H1 (cell line): ENCODE measurements around the gene EPM2A.

Source experiments
- CREB1 ChIP-seq: IDR thresholded peaks from 2 replicates; pipeline ENCODE4 v1.6.1; 2012; ENCODE audit warnings: inconsistent platforms
- EZH2 ChIP-seq: fragments of 200-600 bp; sonication (generic); IDR thresholded peaks from 2 replicates; pipeline ENCODE4 v1.7.1; 2012; ENCODE audit warnings: low read depth, mild to moderate bottlenecking, moderate library complexity, low read length, inconsistent platforms; ENCODE audit not compliant: severe bottlenecking
- POLR2A ChIP-seq, 2 experiments: IDR thresholded peaks; 1 replicate in 1 of 2; 2 replicates in 1 of 2; pipeline ENCODE4 v1.6.1; 2011; ENCODE audit warnings: low read depth in 2 of 2, low read length in 2 of 2, mild to moderate bottlenecking in 2 of 2; ENCODE audit errors: control extremely low read depth in 1 of 2
- TF ChIP-seq, protein P1 (sequence below), 3 experiments: IDR thresholded peaks; 1 replicate in 2 of 3; 2 replicates in 1 of 3; pipeline versions ENCODE4 v1.5.1 to v1.6.1; 2011; ENCODE audit warnings: low read length in 3 of 3, mild to moderate bottlenecking in 3 of 3, inconsistent platforms in 2 of 3, low read depth in 1 of 3, moderate library complexity in 1 of 3; ENCODE audit not compliant: insufficient read depth in 1 of 3; ENCODE audit errors: control extremely low read depth in 1 of 3

DNA sequence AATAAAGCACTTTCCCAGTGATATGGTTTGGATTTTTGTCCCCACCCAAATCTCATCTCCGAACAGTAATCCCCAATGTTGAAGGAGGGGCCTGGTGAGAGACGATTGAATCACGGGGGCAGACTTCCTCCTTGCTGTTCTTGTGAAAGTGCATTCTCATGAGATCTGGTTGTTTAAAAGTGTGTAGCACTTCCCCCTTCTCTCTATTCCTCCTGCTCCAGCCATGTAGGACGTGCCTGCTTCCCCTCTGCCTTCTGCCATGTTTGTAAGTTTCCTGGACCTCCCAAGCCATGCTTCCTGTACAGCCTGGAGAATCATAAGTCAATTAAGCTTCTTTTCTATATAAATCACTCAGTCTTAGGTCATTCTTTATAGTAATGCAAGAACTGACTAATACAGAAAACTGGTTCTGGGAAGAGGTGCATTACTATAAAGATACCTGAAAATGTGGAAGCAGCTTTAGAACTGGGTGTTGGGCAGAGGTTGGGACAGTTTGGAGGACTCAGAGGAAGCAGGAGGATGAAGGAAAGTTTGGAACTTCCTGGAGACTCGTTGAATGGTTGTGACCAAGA, 7.4 kb downstream of the EPM2A start:
- TF ChIP-seq EZH2 (no peak), CREB1 (no peak), POLR2A (IDR thresholded peaks at IDR 0.05; ENCODE audit: control extremely low read depth in 1 of 2, low read depth in 2 of 2, low read length in 2 of 2) (no peak)
- TF ChIP-seq, protein P1, sequence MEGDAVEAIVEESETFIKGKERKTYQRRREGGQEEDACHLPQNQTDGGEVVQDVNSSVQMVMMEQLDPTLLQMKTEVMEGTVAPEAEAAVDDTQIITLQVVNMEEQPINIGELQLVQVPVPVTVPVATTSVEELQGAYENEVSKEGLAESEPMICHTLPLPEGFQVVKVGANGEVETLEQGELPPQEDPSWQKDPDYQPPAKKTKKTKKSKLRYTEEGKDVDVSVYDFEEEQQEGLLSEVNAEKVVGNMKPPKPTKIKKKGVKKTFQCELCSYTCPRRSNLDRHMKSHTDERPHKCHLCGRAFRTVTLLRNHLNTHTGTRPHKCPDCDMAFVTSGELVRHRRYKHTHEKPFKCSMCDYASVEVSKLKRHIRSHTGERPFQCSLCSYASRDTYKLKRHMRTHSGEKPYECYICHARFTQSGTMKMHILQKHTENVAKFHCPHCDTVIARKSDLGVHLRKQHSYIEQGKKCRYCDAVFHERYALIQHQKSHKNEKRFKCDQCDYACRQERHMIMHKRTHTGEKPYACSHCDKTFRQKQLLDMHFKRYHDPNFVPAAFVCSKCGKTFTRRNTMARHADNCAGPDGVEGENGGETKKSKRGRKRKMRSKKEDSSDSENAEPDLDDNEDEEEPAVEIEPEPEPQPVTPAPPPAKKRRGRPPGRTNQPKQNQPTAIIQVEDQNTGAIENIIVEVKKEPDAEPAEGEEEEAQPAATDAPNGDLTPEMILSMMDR (IDR thresholded peaks at IDR 0.05; ENCODE audit: control extremely low read depth in 1 of 3, insufficient read depth in 1 of 3, low read depth in 1 of 3, low read length in 3 of 3) = no peak
